ENCODE measurements around the gene NFKBIA.
"Not testable (repeated sequence)": the region's sequence is repeated elsewhere in the genome, so short reads cannot be mapped to it uniquely, and the experiment has no call there.

Gene NFKBIA, protein sequence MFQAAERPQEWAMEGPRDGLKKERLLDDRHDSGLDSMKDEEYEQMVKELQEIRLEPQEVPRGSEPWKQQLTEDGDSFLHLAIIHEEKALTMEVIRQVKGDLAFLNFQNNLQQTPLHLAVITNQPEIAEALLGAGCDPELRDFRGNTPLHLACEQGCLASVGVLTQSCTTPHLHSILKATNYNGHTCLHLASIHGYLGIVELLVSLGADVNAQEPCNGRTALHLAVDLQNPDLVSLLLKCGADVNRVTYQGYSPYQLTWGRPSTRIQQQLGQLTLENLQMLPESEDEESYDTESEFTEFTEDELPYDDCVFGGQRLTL

DNA sequence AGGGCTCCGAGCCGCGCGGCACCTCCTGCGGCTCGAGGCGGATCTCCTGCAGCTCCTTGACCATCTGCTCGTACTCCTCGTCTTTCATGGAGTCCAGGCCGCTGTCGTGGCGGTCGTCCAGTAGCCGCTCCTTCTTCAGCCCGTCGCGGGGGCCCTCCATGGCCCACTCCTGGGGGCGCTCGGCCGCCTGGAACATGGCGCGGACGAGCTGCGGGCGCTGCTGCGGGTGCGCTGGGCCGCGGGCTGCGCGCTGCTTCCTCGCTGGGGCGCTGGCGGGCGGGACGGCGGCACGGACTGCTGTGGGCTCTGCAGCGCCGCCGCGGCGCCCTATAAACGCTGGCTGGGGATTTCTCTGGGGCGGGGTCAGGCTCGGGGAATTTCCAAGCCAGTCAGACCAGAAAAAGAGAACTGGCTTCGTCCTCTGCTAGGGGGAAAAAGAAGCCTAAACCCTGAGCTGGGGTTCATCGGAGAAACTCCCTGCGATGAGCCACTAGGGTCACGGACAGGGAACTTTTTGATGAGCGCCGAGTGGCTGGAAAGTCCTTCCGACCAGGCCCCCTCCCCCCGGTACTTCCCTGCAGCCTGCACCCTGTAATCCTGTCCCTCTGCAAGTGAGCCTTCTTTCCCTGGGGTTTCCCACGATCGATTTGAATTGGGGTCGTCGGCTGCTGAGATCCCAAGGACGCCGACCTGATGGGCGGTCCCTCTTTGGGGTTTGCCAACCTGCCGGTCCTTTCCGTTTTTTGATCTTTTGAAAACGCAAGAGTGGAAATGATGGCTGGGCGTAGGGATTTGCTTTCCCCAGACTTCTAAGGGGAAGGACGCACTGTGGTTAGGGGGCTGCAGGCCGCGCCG is at the start of gene NFKBIA:
TSS of gene NFKBIA (minus strand) at position 301 of the 855 bp plus-strand sequence. CDS start at position 196, 105 bp downstream.
- DNase-seq (ENCODE audit: low read depth), result peak; percentile 56

DNA sequence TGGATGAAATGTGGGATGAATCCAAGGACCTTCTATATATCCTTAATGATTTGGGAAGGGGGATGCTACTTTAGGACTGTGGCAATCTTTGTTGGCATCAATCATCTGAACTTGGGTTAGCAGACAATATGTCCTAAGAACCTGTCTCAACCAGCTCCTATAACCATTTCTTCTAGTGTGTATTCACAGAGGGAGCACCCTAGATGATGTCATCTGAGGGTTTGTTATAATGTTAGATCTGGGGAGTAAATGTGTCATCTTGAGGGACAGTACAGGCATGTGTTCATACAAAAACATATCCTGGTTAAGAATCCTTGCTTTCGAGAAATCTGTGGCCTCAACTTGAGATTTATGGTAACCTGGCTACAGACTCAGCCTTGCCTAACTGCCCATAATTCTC is 41.9 kb upstream of the NFKBIA start:
- no peak for DNase-seq (ENCODE audit: low read depth)

DNA sequence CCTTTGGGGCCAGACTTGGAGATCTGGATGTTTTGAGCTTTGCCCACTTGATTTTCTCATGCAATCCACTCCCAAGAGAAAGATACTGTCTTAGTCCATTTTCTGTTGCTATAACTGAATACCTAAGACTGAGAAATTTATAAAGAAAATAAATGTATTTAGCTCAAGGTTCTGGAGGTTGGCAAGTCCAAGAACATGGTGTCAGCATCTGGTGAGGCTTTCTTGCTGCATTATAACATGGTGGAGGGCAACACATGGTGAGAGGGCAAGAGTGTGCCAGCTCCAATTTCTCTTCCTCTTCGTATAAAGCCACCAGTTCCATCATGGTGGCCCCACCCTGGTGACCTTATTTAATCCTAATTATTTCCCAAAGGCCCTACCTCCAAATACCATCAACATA is 39.6 kb upstream of the NFKBIA start:
- no peak for DNase-seq (ENCODE audit: low read depth)

DNA sequence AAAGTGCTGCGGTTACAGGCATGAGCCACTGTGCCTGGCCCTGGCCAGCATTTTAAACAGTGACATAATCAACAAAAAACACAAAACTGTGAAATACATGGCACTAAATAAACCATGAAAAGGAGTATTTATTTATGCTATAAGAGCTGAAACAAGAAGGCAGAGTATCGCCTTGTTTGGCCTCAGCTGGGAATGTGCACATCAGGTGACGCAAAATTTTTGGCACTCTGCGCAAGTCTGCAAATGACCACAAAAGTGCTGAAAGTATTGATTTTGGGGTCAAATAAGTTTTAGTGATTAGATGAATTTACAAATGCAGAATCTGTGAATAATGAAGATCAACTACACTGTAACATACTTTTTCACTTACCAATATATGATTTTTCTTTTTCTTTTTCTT is 36.6 kb upstream of the NFKBIA start:
- no peak for DNase-seq (ENCODE audit: low read depth)

DNA sequence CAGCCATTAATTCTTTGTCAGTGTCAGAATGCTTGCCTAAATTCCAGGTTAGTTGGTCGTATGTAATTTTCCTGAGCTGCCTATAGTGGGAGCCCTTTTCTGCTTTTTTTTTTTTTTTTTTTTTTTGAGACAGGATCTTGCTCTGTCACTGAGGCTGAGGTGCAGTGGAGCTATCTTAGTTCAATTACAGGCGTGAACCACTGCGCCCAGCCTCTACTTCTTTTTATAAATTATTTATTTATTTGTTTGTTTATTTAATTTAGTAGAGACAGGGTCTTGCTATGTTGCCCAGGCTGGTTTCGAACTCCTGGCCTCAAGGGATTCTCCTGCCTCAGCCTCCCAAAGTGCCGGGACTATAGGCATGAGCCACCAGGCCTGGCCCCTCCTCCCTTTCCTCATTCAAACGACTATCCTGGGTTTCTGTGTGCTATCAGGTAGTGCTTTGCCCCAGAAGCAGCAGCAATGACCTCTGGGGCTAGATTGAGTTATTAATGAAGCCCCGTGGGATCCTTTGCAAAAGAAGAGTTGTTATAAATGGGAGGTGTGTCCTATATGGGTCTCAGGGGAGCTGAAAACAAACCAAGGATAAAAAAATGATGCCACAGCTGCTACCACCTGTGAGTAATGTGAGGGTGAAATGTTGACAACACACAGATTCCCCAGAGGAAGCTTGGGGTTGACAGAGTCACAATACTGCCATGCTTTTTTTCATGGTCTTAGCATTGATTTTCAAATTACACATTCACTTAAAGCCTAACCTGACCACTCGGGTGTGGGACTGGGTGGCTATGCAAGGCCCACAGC is 34.6 kb upstream of the NFKBIA start:
- DNase-seq (ENCODE audit: low read depth), result no peak

DNA sequence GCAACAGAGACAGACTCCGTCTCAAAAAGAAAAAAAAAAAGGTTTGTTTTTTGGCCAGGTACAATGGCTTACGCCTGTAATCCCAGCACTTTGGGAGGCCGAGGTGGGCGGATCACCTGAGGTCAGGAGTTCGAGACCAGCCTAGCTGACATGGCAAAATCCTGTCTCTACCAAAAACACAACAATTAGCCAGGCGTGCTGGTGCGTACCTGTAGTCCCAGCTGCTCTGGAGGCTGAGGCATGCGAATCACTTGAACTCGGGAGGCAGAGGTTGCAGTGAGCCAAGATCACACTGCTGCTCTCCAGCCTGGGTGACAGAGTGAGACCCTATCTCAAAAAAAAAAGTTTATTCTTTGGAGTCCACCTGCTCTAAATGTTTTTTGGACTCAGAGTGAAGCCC is 33.9 kb upstream of the NFKBIA start:
- DNase-seq (ENCODE audit: low read depth), result not testable (repeated sequence)

DNA sequence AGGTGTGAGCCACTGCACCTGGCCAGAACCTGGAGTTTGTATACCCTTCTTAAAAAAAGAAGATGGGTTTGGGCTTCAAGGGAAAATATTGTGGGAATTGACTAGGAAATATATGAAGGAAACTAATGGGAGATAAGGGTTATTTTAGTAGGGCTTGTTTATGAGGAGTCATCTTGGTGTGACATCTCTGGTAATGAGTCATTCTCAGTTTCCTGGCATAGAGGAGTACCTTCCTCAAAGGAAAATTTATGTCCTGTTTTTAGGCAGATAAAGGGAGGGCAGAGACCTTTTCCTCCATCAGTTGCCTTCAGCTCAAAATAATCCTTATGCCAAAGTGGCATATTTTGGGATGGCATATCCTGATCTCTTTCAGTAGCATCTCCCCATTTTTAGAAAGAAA is 30.6 kb upstream of the NFKBIA start:
- no peak for DNase-seq (ENCODE audit: low read depth)

DNA sequence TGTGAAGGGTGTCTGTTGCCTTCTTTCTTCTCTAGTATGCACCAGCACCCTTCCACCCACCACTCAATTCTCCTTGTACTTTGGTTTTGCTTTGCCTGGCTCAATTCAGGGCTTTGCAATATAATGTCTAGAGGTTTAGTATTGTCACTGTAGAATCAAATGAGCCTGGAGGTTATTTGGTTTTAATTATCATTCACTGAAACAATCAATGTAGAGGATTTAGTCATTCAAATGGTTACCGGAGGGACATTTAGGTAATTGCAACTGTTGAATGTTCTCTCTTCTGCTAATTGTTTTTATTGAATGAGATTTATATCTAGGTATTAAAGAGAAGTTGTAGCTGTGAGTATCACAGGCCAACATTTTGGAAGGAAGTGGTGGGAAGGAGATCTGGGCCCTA is 29.3 kb upstream of the NFKBIA start:
- DNase-seq (ENCODE audit: low read depth), result no peak

DNA sequence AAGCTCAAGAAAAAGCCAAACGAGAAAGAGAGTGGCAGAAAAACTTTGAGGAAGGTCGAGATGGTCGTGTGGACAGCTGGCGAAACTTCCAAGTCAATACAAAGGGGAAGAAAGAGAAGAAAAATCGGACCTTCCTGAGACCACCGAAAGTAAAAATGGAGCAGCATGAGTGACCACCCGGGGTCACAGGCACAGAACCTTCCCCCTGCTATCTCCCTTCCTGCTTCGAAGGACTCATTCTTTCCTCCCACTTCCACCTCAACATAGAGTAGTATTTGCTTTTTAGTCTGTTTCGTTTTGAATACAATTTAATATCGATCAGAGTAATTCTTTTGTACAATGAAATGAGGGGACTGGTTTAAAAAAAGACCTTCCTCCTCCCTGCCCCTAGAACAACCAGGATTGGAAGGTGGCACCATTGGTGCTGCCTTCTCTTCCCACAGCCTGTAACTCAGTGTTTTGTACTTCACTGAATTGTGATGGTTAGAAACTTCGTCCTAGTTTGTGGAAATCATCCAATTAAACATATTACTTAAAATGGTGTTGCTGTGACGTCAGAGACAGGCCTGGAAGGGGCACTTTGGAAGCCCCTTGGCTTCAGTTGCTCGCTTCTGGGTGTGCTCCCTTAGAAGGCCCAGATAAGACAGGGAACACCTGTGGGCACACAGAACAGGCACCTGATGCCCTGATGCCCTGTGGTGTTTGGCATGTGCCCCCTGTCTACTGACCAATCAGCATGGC is 26.1 kb upstream of the NFKBIA start:
- DNase-seq (ENCODE audit: low read depth), result no peak

DNA sequence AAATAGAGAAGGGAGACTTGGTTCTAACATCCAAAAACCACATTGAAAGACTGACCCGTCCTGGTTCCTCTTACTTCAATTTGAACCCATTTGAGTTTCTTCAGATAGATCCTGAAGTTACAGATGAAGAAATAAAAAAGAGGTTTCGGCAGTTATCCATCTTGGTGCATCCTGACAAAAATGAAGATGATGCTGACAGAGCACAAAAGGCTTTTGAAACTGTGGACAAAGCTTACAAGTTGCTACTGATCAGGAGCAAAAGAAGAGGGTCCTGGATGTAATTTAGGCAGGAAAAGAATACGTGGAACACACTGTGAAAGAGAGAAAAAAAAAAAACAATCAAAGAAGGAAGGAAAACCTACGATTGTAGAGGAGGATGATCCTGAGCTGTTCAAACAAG is 25.4 kb upstream of the NFKBIA start:
- no peak for DNase-seq (ENCODE audit: low read depth)

DNA sequence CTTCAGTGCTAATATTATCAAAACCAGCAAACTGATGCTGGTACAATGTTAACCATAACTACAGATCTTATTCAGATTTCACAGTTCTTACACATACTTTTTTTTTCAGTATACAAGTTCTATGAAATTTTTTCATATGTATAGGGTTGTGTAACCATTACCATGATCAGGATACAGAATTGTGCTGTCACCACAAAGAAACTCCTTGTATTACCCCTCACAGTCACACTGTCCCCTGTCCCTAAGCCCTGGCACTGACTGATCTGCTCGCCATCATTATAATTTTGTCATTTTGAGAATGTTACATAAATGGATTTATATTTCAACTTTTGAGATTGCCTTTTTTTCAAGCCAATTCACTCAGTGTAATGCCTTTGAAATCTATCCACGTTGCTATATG is 21.3 kb upstream of the NFKBIA start:
- DNase-seq (ENCODE audit: low read depth), result no peak

DNA sequence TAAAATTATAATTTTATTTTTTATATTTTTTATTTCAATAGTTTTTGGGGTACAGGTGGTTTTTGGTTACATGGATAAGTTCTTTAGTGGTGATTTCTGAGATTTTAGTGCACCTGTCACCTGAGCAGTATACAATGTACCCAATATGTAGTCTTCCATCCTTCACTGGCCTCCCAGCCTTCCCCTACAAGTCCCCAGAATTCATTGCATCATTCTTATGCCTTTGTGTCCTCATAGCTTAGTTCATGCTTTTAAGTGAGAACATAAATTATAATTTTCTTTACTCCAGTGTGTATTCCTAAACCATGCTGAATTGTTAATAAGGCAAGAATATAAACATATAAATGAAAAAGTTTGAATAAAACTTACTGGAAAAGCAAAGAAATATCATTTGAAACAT is 19.1 kb upstream of the NFKBIA start:
- no peak for DNase-seq (ENCODE audit: low read depth)

DNA sequence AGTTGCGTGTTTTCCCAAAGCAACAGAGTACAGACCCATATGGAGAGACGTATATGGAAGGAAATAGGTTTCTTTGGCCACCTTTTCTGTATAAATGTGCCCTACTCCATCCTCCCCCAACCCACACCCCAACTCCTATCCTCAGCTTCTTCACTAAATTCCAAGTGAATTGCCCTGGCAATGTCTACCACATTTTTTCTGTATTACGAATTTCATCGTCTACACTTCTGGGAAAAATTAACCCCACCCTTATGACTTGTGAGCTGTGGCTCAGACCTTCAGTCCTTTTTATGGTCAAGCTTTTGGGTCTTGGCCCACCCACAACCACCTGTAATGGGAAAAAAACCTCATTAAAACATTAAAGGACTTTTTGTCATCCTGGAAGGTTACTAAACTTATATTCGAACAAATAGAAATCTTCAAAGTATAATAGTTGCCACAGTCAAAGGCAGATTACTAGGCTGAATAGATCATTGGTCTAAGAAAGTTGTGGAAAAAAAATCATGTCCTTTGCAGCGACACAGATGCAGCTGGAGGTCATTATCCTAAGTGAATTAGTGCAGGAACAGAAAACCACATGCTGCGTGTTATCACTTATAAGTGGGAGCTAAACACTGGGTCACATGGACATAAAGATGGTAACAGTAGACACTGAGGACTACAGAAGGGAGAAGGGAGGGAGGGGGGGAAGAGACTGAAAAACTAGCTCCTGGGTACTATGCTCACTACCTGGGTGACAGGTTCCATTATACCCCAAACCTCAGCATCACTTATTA is 15.7 kb upstream of the NFKBIA start:
- peak; percentile 74 for DNase-seq (ENCODE audit: low read depth)

DNA sequence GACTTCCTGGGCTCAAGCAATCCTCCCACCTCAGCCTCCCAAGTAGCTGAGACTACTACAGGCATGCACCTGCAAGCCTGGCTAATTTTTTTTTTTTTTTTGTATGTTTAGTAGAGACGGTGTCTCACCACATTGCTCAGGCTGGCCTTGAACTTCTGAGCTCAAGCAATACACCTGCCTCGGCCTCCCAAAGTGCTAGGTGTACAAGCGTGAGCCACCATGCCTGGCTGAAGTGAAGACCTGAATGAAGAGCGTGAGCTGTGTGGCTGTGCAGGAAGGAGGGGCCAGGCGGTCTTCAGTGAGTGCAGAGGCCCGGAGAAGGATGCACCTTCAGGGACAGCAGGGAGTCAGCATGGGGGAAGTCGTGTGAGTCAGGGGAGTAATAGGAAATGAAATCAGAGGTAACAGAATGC is 14.9 kb upstream of the NFKBIA start:
- peak; percentile 42 for DNase-seq (ENCODE audit: low read depth)

DNA sequence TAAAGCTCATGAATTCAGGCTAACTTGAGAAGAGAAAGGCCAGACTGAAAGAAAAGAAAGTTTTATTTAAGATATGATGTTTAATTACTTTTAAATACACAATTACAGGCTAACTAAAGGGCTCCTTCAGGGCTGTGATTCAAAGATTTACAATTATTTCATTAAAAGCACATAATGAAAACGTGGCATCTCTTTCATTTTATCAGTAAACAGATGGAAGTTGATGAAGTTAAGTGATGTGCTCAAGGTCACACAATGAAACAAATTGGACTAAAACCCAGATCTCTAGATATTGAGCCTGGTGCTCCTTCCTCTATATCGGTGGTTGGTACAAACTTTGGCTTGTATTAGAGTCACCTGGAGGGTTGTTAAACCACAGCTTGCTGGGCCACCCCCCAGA is 13.5 kb upstream of the NFKBIA start:
- DNase-seq (ENCODE audit: low read depth), result no peak

DNA sequence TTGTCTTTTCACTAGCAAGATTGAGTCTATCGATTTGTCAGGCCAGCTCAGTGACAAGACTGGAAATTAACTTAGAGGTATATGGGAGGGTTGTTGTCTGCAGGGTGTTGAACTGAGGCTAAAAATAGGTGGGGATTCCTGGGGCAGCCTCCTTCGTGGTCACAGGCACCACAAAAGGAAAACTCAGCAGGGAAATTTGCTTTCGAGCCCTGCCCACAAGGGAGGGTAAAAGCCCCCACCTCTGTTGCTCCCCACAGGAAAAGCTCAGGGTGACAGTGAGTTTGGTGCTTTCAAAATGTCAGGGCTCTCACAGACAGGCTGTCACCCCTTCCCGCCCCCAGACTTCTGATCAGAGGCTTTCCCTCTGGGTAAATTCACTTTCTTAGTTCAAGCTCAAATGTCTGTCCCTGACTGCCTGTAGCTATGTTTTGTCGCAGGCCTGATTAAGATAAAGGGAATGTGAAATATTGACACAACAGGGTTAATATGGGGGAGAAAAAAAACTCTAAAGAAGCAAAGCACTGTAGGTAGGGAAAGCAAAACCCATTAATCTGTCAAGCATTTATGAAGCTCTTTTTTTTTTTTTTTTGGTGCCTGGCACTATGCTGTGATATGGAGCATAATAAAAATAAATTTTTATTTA is 11.7 kb upstream of the NFKBIA start:
- no peak for DNase-seq (ENCODE audit: low read depth)

DNA sequence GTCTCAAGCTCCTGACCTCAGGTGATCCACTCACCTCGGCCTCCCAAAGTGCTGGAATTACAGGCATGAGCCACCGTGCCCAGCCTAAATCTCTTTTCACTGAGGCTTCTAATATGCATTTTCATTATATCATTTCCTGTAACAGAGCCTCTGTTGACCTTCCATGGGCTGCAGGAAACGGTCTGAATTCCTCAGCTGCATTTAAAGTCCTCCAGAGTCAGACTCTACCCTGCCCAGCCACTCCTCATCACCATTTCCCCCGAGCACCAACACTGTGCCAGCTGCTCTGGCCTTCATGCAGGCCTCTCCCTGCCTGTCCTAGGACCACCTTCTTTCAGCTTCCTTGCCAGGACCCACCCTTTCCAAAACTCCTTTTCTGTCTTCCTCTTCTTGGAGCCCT is 9.8 kb upstream of the NFKBIA start:
- DNase-seq (ENCODE audit: low read depth), result peak; percentile 41

DNA sequence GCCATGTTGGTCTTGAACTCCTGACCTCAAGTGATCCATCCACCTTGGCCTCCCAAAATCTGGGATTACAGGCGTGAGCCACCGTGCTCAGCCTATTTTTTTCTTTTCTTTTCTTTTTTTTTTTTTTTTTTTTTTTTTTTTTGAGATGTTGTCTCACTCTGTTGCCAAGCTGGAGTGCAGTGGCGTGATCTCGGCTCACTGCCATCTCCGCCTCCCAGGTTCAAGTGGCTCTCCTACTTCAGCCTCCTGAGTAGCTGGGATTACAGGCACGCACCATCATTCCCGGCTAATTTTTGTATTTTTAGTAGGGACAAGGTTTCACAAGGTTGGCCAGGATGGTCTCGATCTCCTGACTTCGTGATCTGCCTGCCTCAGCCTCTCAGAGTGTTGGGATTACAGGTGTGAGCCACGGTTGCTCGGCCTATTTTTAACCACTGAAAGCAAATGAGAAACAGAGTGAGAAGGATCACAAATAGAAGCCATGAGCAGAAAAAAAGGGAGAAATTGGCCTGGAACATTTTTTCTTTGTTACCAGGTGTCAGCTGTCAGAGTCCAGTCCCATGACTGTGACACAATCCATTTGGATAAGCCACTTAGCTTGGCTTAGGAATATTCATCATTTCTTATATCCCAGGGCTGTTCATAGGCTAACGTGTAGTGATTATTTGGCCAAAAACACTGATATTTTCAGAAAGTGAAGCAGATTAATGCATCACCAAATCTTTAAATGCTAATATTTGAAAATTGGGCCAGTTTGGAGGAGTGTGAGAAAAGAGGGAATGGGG is 7.9 kb upstream of the NFKBIA start:
- no peak for DNase-seq (ENCODE audit: low read depth)

DNA sequence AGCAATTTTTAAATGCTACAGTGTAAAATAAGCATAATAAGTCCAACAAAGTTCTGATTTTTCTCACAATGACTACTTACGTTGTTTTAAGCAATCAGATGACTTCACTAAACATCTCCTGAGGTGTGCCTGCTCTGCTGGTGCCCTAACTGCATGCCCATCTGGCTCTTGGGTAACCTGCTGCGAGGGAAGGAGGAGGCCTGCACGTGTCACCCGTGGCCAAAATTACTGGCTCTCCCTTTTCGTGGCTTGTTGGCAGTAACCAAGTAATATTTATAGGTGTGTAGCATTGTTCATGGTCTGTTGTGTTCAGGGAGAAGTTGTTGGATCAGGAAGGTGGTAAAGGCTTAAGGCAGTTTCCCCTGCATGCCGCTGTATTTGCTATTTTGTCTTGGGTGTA is 6.3 kb upstream of the NFKBIA start:
- no peak for DNase-seq (ENCODE audit: low read depth)

DNA sequence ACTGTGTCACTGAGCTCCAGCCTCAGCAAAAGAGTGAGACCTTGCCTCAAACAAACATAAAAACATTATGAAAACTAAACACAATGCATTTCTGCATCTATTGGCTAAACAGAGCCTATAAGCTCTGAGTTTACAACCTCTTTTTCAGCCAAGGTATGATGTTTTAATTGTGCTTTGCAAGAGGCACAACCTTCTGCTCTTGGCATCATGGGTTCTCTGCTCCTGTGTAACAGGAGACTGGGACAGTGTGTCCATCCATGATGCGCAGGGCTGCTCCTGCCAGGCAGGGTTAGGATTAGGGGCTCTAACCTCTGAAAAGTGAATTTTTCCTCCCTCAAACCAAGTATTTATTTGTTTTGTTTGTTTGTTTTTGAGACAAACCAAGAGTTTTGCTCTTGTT is 5.0 kb upstream of the NFKBIA start:
- no peak for DNase-seq (ENCODE audit: low read depth)
